Keratinocyte (primary cell): Measurements from ENCODE around the gene GIT1. TPM values are rescaled to one million over a fixed set of nuclear protein-coding genes. Genes with fewer than 3 reads are reported as not detected.

Experiments used
- DNase-seq: peaks from one replicate; pipeline ENCODE4 v3.0.0-alpha.2; 2011; ENCODE audit warnings: low read depth, missing footprints, low spot score
- FAIRE-seq: peaks from 2 replicates; lab custom pipeline; 2011; peaks lifted over from hg19 to GRCh38; lab: Jason Lieb, UNC
- H2AFZ ChIP-seq: 2 replicates; pipeline ENCODE4 v1.6.0; 2012; ENCODE audit warnings: low read length, control low read depth, inconsistent platforms; ENCODE audit not compliant: control insufficient read depth
- H3K27ac ChIP-seq: 2 replicates; pipeline ENCODE4 v1.5.1; 2011; ENCODE audit warnings: low read length; ENCODE audit not compliant: control insufficient read depth, insufficient read depth
- H3K27me3 ChIP-seq: 3 replicates; pipeline ENCODE4 v1.6.0; 2011; ENCODE audit warnings: low read length; ENCODE audit not compliant: control insufficient read depth, insufficient read depth; ENCODE audit errors: extremely low read depth
- H3K36me3 ChIP-seq, 2 experiments: 2 replicates in 1 of 2; 3 replicates in 1 of 2; pipeline ENCODE4 v1.5.1; 2011; ENCODE audit warnings: low read length in 2 of 2, mild to moderate bottlenecking in 1 of 2; ENCODE audit not compliant: control insufficient read depth in 2 of 2, insufficient read depth in 2 of 2; ENCODE audit errors: extremely low read depth in 1 of 2
- H3K4me1 ChIP-seq: 3 replicates; pipeline ENCODE4 v1.5.1; 2011; ENCODE audit warnings: low read length; ENCODE audit not compliant: control insufficient read depth, insufficient read depth; ENCODE audit errors: extremely low read depth
- H3K4me2 ChIP-seq: 3 replicates; pipeline ENCODE4 v1.6.0; 2011; ENCODE audit warnings: low read depth, low read length; ENCODE audit not compliant: control insufficient read depth, insufficient read depth; ENCODE audit errors: extremely low read depth
- H3K4me3 ChIP-seq, 3 experiments: fragments of 200-600 bp in 1 of 3; sonication (generic) in 1 of 3; 2 replicates in 2 of 3; 3 replicates in 1 of 3; pipeline ENCODE4 v1.5.1; 2011 to 2016; ENCODE audit warnings: low read length in 3 of 3, mild to moderate bottlenecking in 3 of 3, control low read depth in 2 of 3, inconsistent platforms in 1 of 3, low read depth in 1 of 3, mixed read lengths in 1 of 3, mixed run types in 1 of 3, moderate library complexity in 1 of 3; ENCODE audit not compliant: control insufficient read depth in 2 of 3, insufficient read depth in 2 of 3; ENCODE audit errors: extremely low read depth in 1 of 3
- H3K79me2 ChIP-seq: 2 replicates; pipeline ENCODE4 v1.6.0; 2012; ENCODE audit warnings: low read length; ENCODE audit not compliant: control insufficient read depth, insufficient read depth
- H3K9ac ChIP-seq: 3 replicates; pipeline ENCODE4 v1.6.0; 2011; ENCODE audit warnings: low read length; ENCODE audit not compliant: control insufficient read depth, insufficient read depth; ENCODE audit errors: extremely low read depth
- H3K9me1 ChIP-seq: 3 replicates; pipeline ENCODE4 v1.6.0; 2011; ENCODE audit warnings: low read length; ENCODE audit not compliant: control insufficient read depth, insufficient read depth; ENCODE audit errors: extremely low read depth
- H3K9me3 ChIP-seq: 2 replicates; pipeline ENCODE4 v1.5.1; 2012; ENCODE audit warnings: low read depth, low read length; ENCODE audit not compliant: control insufficient read depth
- H4K20me1 ChIP-seq: 3 replicates; pipeline ENCODE4 v1.6.0; 2011; ENCODE audit warnings: low read length; ENCODE audit not compliant: control insufficient read depth, insufficient read depth; ENCODE audit errors: extremely low read depth
- CTCF ChIP-seq, 3 experiments: IDR thresholded peaks in 1 of 3; conservative IDR thresholded peaks in 1 of 3; optimal IDR thresholded peaks in 1 of 3; 2 replicates in 2 of 3; 3 replicates in 1 of 3; pipeline versions ENCODE3 to v1.5.1; 2011; ENCODE audit warnings: low read length in 3 of 3, mild to moderate bottlenecking in 3 of 3, moderate library complexity in 2 of 3, control low read depth in 1 of 3, inconsistent platforms in 1 of 3; ENCODE audit not compliant: insufficient read depth in 2 of 3; ENCODE audit errors: extremely low read depth in 1 of 3
- EZH2 ChIP-seq: IDR thresholded peaks from one replicate; pipeline ENCODE4 v1.6.1; 2012; ENCODE audit warnings: inconsistent platforms, mild to moderate bottlenecking, low read length, moderate library complexity
- dilution Hi-C: fragments of 300-500 bp; cut with MboI; formaldehyde crosslinking; loops from one replicate; pipeline ENCODE4 v1.7.0; 2020; ENCODE audit warnings: low sequenced_read_pairs; ENCODE audit not compliant: extremely low pct_ligation_motif_present
- polyA plus RNA-seq, 5 experiments: library from polyadenylated mRNA; depleted of rRNA in 3 of 5; stranded (reverse) in 3 of 5; stranded (forward) in 1 of 5; unstranded in 1 of 5; fragments of >200 nt; gene quantifications; 1 replicate in 1 of 5; 2 replicates in 3 of 5; 3 replicates in 1 of 5; pipeline versions ENCODE4 v1.2.1 to v1.2.3, GENCODE V29; 2011 to 2012; ENCODE audit warnings: missing spikeins in 2 of 5, low read depth in 1 of 5, low replicate concordance in 1 of 5

The GIT1 gene
- polyA plus RNA-seq, 1 donor (not counting 4 experiments of a cell fraction or from before 2014, with no cell fraction given): 42.7 TPM

GRCh38 chr17:29566473-29567303, 22.8 kb downstream of the GIT1 start, which contains the start of gene ABHD15:
TSS of gene ABHD15 (minus strand) at chr17:29567037. CDS start at chr17:29566966, 71 bp downstream.
- Histone ChIP-seq H3K9me1 (no peaks in the 10 kb centered on the region), H4K20me1 (no peaks in the 10 kb centered on the region), H3K4me2 (peak within 1 kb of the TSS; percentile 93), H3K4me3 (peak within 1 kb of the TSS; percentile 57 to 85 (median 81)), H3K9me3 (no peaks in the 10 kb centered on the region), H3K79me2 (no peaks in the 10 kb centered on the region), H3K27ac (peak within 1 kb of the TSS; percentile 52), H3K36me3 (peaks cover 0 to 4% of the 10 kb centered on the region in 2 experiments), H2AFZ (peak within 1 kb of the TSS; percentile 83), H3K9ac (peak within 1 kb of the TSS; percentile 78), H3K27me3 (no peaks in the 10 kb centered on the region), H3K4me1 (peaks cover 21% of the 10 kb centered on the region)
- DNase-seq (no peak), FAIRE-seq (no peak)
- TF ChIP-seq CTCF (optimal IDR thresholded peaks at IDR 0.05 in 1 of 3, IDR thresholded peaks at IDR 0.05 in 1 of 3, conservative IDR thresholded peaks at IDR 0.05 in 1 of 3; ENCODE audit: extremely low read depth in 1 of 3, insufficient read depth in 2 of 3, low read length in 3 of 3): no peak
- no peak for TF ChIP-seq EZH2
- dilution Hi-C loops: no loop called here

- Histone ChIP-seq H3K27ac (no peak overlapping the region), H3K4me3 (peak overlapping the region; percentile 36 to 66 (median 46)), H3K27me3 (no peaks in the 10 kb centered on the region), H3K9me1 (no peaks in the 10 kb centered on the region), H3K9me3 (no peaks in the 10 kb centered on the region), H2AFZ (peak overlapping the region; percentile 53), H3K4me1 (peaks cover 21% of the 10 kb centered on the region), H3K79me2 (no peaks in the 10 kb centered on the region), H3K9ac (peak overlapping the region; percentile 44), H4K20me1 (no peaks in the 10 kb centered on the region), H3K4me2 (peak overlapping the region; percentile 74), H3K36me3 (peaks cover 0 to 4% of the 10 kb centered on the region in 2 experiments)
- dilution Hi-C loops: no loop called here
- TF ChIP-seq EZH2 (no peak), CTCF (optimal IDR thresholded peaks at IDR 0.05 in 1 of 3, IDR thresholded peaks at IDR 0.05 in 1 of 3, conservative IDR thresholded peaks at IDR 0.05 in 1 of 3; ENCODE audit: extremely low read depth in 1 of 3, insufficient read depth in 2 of 3, low read length in 3 of 3) (no peak)
- FAIRE-seq (no peak), DNase-seq (no peak)
Observed at GRCh38 chr17:29565643-29566472, 23.6 kb downstream of the GIT1 start.
